ENCODE data around the gene PSMC4.

GRCh38 chr19:39987167-39987566 is 16.2 kb downstream of the PSMC4 start:
- TF ChIP-seq CTCF (IDR thresholded peaks at IDR 0.05) (no peak), POLR2A (IDR thresholded peaks at IDR 0.05) (no peak), POLR2AphosphoS5 (IDR thresholded peaks at IDR 0.05) (no peak)

Measured in sigmoid colon (tissue), 4 donors.